Activated CD8-positive, alpha-beta T cell treated with anti-CD3 and anti-CD28 coated beads, Interleukin-2, amount 10 ng/mL, durations not matched to agents 7 days and 5 days (primary cell): ENCODE measurements around the gene GRAMD1B. TPM values are rescaled to one million over a fixed set of nuclear protein-coding genes. Genes with fewer than 3 reads are reported as not detected.

Experiments used
- ATAC-seq: fragments of 150-1000 bp; cut with Tn5 transposase; one replicate; pipeline ENCODE4 v1.10.0; 2021; ENCODE audit warnings: moderate library complexity
- CTCF ChIA-PET: fragments of 350-600 bp; sonication (Branson Sonifier 250); formaldehyde crosslinking; loops from one replicate; lab custom pipeline; 2021; ENCODE audit warnings: antibody characterized with exemption; lab: Charles Lee
- POLR2A ChIA-PET: fragments of 350-600 bp; sonication (Branson Sonifier 250); formaldehyde crosslinking; loops from one replicate; lab custom pipeline; 2021; ENCODE audit warnings: antibody characterized with exemption; lab: Charles Lee
- DNase-seq: peaks from one replicate; pipeline ENCODE4 v3.0.0-alpha.2; 2020
- H3K27ac Mint-ChIP-seq: one replicate; pipeline ENCODE4 v1.8.0; 2021; ENCODE audit warnings: mild to moderate bottlenecking, mixed read lengths
- H3K27me3 Mint-ChIP-seq: one replicate; pipeline ENCODE4 v1.8.0; 2021; ENCODE audit warnings: low read depth, mixed read lengths
- H3K36me3 Mint-ChIP-seq: one replicate; pipeline ENCODE4 v1.8.0; 2021; ENCODE audit warnings: low read depth, mixed read lengths
- H3K4me1 Mint-ChIP-seq: one replicate; pipeline ENCODE4 v1.8.0; 2021; ENCODE audit warnings: low read depth, mixed read lengths
- H3K4me3 Mint-ChIP-seq: one replicate; pipeline ENCODE4 v1.8.0; 2021; ENCODE audit warnings: mild to moderate bottlenecking, mixed read lengths
- H3K9me3 Mint-ChIP-seq: one replicate; pipeline ENCODE4 v1.8.0; 2022; ENCODE audit warnings: mixed read lengths; ENCODE audit not compliant: insufficient read depth
- total RNA-seq, 2 experiments: library from RNA; stranded (reverse); gene quantifications; one replicate each; pipeline ENCODE4 v1.2.3, GENCODE V29; 2021

Gene GRAMD1B
- total RNA-seq, 2 experiments from 2014 or later, result 22.8 to 26.0 TPM

DNA sequence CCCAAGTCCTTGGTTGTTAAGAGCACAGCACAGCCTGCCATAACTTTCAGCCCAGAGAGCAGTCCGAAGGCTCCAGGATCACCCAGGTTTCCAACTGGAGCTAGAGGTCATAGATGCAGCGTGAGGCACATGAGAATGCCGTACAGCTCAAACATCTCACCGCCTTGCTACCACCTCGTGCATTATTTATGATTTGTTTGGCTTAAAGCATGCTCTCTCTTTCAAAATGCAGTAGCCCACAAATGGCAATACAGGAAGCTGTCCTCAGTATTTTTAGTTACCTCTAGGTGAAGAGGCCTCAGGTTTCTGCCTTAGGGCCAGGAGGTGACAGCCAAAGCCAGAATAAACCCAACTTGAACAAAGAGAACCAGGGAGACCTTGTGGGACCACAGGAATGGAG is 210.0 kb downstream of the GRAMD1B start:
- Mint-ChIP-seq H3K27me3 (peaks cover 4% of the 10 kb centered on the region), H3K27ac (no peak overlapping the region), H3K9me3 (no peaks in the 10 kb centered on the region), H3K36me3 (no peaks in the 10 kb centered on the region), H3K4me1 (peaks cover 2% of the 10 kb centered on the region), H3K4me3 (no peak overlapping the region)
- ChIA-PET CTCF (interaction anchor here (0.9 to 5.6 kb wide), 5 partner anchors 10 to 76 kb away, joined by 4 to 42 read pairs (median 5); no protein-coding TSS in a partner anchor), POLR2A (no interaction called here)
- DNase-seq, result no peak
- ATAC-seq, result no peak

GRCh38 chr11:123640677-123641494 is 210.8 kb downstream of the GRAMD1B start:
- ATAC-seq, result peak; percentile 87
- Mint-ChIP-seq H3K4me1 (peaks cover 2% of the 10 kb centered on the region), H3K27ac (no peak overlapping the region), H3K4me3 (no peak overlapping the region), H3K27me3 (peaks cover 4% of the 10 kb centered on the region), H3K9me3 (no peaks in the 10 kb centered on the region), H3K36me3 (no peaks in the 10 kb centered on the region)
- DNase-seq, result peak; percentile 65
- ChIA-PET POLR2A (interaction anchor here (0.9 kb wide), 1 partner anchor 66 kb away, joined by 3 read pairs; no protein-coding TSS in a partner anchor), CTCF (interaction anchor here (0.7 to 5.6 kb wide), 10 partner anchors 11 to 75 kb away, joined by 3 to 42 read pairs (median 5); no protein-coding TSS in a partner anchor)

- DNase-seq, result no peak
- Mint-ChIP-seq H3K4me1 (peaks cover 2% of the 10 kb centered on the region), H3K9me3 (no peaks in the 10 kb centered on the region), H3K36me3 (no peaks in the 10 kb centered on the region), H3K27me3 (peaks cover 4% of the 10 kb centered on the region), H3K4me3 (no peak overlapping the region), H3K27ac (no peak overlapping the region)
- ChIA-PET CTCF (interaction anchor here (0.8 to 4.3 kb wide), 7 partner anchors 30 to 78 kb away, joined by 3 to 37 read pairs (median 5); no protein-coding TSS in a partner anchor), POLR2A (interaction anchor here (0.9 kb wide), 1 partner anchor 66 kb away, joined by 3 read pairs; no protein-coding TSS in a partner anchor)
- no peak for ATAC-seq
These were observed 211.4 kb downstream of the GRAMD1B start for GRCh38 chr11:123641495-123641840.

- Mint-ChIP-seq H3K4me3 (no peak overlapping the region), H3K36me3 (no peaks in the 10 kb centered on the region), H3K4me1 (peaks cover 2% of the 10 kb centered on the region), H3K27me3 (peaks cover 7% of the 10 kb centered on the region), H3K27ac (no peak overlapping the region), H3K9me3 (no peaks in the 10 kb centered on the region)
- DNase-seq (no peak), ATAC-seq (no peak)
- ChIA-PET POLR2A (no interaction called here), CTCF (interaction anchor here (1.0 to 4.3 kb wide), 6 partner anchors 61 to 77 kb away, joined by 3 to 37 read pairs (median 6); no protein-coding TSS in a partner anchor)
These were observed 212.4 kb downstream of the GRAMD1B start for GRCh38 chr11:123642435-123642834.

GRCh38 chr11:123645286-123645975 is 215.4 kb downstream of the GRAMD1B start:
- H3K27ac Mint-ChIP-seq, result no peak overlapping the region

DNA sequence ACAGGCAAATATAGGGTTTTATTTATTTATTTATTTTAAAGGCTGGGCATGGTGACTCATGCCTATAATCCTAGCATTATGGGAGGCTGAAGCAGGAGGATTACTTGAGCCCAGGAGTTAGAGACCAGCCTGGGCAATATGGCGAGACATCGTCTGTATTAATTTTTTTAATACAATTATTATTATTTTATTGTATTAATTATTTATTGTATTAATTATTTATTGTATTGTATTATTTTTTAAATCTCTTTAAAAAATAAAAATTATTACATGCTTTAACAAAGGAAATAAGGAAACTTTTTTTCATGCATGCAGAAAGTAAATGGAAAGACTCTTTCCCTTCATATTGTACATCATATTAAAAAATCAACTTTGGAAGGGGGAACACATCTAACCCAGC is 220.8 kb downstream of the GRAMD1B start:
- H3K36me3 Mint-ChIP-seq, result no peaks in the 10 kb centered on the region
- DNase-seq (no peak), ATAC-seq (no peak)
- peaks cover 2% of the 10 kb centered on the region for H3K4me1 Mint-ChIP-seq
- H3K9me3 Mint-ChIP-seq, result no peaks in the 10 kb centered on the region
- H3K4me3 Mint-ChIP-seq, result no peak overlapping the region
- ChIA-PET POLR2A (no interaction called here), CTCF (interaction anchor here (1.6 kb wide), 1 partner anchor 56 kb away, joined by 6 read pairs; no protein-coding TSS in a partner anchor)
- H3K27ac Mint-ChIP-seq, result no peak overlapping the region
- peaks cover 37% of the 10 kb centered on the region for H3K27me3 Mint-ChIP-seq

More at GRCh38 chr11:123645286-123645975, 215.4 kb downstream of the GRAMD1B start:
- no peak for ATAC-seq
- no peaks in the 10 kb centered on the region for H3K36me3 Mint-ChIP-seq
- POLR2A ChIA-PET, result no interaction called here
- peaks cover 2% of the 10 kb centered on the region for H3K4me1 Mint-ChIP-seq
- CTCF ChIA-PET, result no interaction called here
- no peak for DNase-seq
- no peak overlapping the region for H3K4me3 Mint-ChIP-seq
- H3K9me3 Mint-ChIP-seq, result no peaks in the 10 kb centered on the region
- peaks cover 8% of the 10 kb centered on the region for H3K27me3 Mint-ChIP-seq

GRCh38 chr11:123652599-123652998 is 222.5 kb downstream of the GRAMD1B start:
- ChIA-PET POLR2A (interaction anchor here (0.7 kb wide), 1 partner anchor 275 kb away, joined by 3 read pairs; no protein-coding TSS in a partner anchor), CTCF (interaction anchor here (1.1 to 1.6 kb wide), 2 partner anchors 55 to 59 kb away, joined by 5 to 6 read pairs; no protein-coding TSS in a partner anchor)
- Mint-ChIP-seq H3K36me3 (no peaks in the 10 kb centered on the region), H3K27me3 (peaks cover 39% of the 10 kb centered on the region), H3K4me3 (no peak overlapping the region), H3K4me1 (peaks cover 2% of the 10 kb centered on the region), H3K9me3 (no peaks in the 10 kb centered on the region), H3K27ac (no peak overlapping the region)
- DNase-seq (no peak), ATAC-seq (no peak)

DNA sequence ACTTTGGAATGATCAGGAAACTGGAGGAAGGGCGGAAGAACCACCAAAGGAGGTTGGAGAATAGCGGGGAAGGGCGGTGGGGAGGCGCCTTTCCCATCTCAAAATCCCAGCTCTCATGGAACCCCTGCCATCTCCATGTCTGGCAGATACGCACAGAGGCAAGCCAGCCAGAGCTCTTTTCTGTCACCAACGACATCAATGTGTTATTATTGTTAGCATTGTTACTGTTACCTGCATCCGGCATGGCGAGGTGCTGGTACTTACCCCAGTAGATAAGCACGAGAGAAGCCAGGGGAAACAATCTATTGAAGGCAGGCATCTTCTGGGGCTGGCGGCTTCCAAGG is 223.4 kb downstream of the GRAMD1B start:
- H3K4me1 Mint-ChIP-seq, result peaks cover 2% of the 10 kb centered on the region
- peaks cover 39% of the 10 kb centered on the region for H3K27me3 Mint-ChIP-seq
- H3K36me3 Mint-ChIP-seq, result no peaks in the 10 kb centered on the region
- DNase-seq, result no peak
- POLR2A ChIA-PET, result no interaction called here
- no peak overlapping the region for H3K4me3 Mint-ChIP-seq
- no peaks in the 10 kb centered on the region for H3K9me3 Mint-ChIP-seq
- no peak for ATAC-seq
- CTCF ChIA-PET, result interaction anchor here (1.3 to 1.5 kb wide), 2 partner anchors 58 to 74 kb away, joined by 4 read pairs; no protein-coding TSS in a partner anchor
- no peak overlapping the region for H3K27ac Mint-ChIP-seq

DNA sequence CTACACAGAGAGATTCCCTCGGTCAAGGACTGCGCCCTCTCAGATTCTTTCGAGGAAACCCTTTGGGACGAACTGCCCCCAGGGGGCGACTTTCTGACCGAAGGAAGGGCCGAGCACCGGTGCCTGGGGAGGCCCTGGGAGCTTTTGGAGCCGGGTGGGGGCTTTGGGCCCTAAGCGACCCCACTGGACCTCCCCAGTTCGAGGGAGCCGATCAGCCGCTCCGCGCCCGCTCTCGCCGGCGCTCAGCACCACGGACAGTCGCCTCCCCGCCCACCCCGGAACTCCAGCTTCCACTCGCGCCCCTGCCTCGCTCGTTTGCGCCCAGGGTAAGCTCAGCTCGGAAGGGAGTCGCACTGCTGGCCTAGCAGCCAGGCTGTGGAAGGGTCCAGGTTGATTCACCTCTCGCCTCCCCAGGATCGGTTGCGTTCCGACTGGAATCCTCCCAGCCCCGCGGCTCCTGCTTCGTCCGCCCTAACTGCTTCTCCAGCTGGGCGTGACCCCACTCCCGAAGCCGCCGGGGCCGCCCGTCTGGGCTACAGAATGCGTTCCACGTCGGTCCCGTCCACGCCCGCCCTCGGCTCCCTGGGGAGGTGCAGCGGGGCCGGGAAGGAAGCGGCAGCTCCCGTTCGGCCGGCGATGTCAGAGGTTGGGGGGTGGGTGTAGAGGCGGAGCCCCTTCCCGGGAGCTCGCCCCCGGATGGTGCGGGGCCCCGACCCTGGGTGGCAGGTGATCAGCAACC is 223.9 kb downstream of the GRAMD1B start:
- ATAC-seq, result peak; percentile 83
- DNase-seq, result peak; percentile 48
- CTCF ChIA-PET, result interaction anchor here (1.3 to 1.6 kb wide), 4 partner anchors 10 to 74 kb away, joined by 3 to 7 read pairs (median 4); no protein-coding TSS in a partner anchor
- H3K4me1 Mint-ChIP-seq, result peaks cover 6% of the 10 kb centered on the region
- H3K9me3 Mint-ChIP-seq, result peaks cover 1% of the 10 kb centered on the region
- peak overlapping the region; percentile 41 for H3K4me3 Mint-ChIP-seq
- H3K27ac Mint-ChIP-seq, result no peak overlapping the region
- POLR2A ChIA-PET, result no interaction called here
- H3K36me3 Mint-ChIP-seq, result peaks cover 4% of the 10 kb centered on the region
- H3K27me3 Mint-ChIP-seq, result peaks cover 39% of the 10 kb centered on the region

- Mint-ChIP-seq H3K27me3 (peaks cover 39% of the 10 kb centered on the region), H3K27ac (no peak within 1 kb of the TSS), H3K36me3 (peaks cover 5% of the 10 kb centered on the region), H3K4me1 (peaks cover 9% of the 10 kb centered on the region), H3K4me3 (peak within 1 kb of the TSS; percentile 41), H3K9me3 (peaks cover 8% of the 10 kb centered on the region)
- POLR2A ChIA-PET, result no interaction called here
- DNase-seq, result no peak
- CTCF ChIA-PET, result interaction anchor here (1.3 to 1.6 kb wide), 4 partner anchors 11 to 75 kb away, joined by 3 to 7 read pairs (median 4); no protein-coding TSS in a partner anchor
- ATAC-seq, result peak; percentile 62
These were observed 224.6 kb downstream of the GRAMD1B start, which contains the start of gene SCN3B for GRCh38 chr11:123654566-123655081. TSS of gene SCN3B (minus strand) at chr11:123654624. CDS start at chr11:123653801, 823 bp downstream.

GRCh38 chr11:123659311-123659710 is 229.2 kb downstream of the GRAMD1B start:
- Mint-ChIP-seq H3K36me3 (peaks cover 11% of the 10 kb centered on the region), H3K27ac (no peak overlapping the region), H3K4me1 (peaks cover 17% of the 10 kb centered on the region), H3K4me3 (no peak overlapping the region), H3K27me3 (peaks cover 18% of the 10 kb centered on the region), H3K9me3 (peaks cover 11% of the 10 kb centered on the region)
- POLR2A ChIA-PET, result no interaction called here
- DNase-seq (no peak), ATAC-seq (no peak)
- CTCF ChIA-PET, result no interaction called here
